Measurements from ENCODE around the gene TMEM171. TPM values are rescaled to one million over a fixed set of nuclear protein-coding genes. Genes with fewer than 3 reads are reported as not detected.

TMEM171 gene
- total RNA-seq, 1 experiment from 2014 or later: 2.1 TPM

DNA sequence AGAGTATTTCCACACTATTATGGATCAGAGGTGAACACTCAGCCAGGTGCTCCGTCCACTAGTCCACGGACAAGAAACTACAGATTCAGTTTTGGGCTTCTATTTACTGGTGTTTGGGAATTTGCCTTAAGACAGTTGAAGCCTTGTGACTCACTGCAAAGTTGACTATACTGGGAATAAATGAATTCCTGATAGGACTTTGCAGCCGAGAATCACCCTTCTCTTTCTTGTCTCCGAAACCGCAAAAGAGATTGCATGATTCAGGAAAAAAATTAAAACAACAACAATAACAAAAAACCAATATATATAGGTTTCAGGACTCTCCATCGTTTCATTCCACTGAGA is 716 bp downstream of the TMEM171 start:
- H3K27ac ChIP-seq (ENCODE audit: low read length): 0 out of 2 replicates have a peak overlapping the region, but pooled peaks have one; percentile 36
- intact Hi-C loops (cut with micrococcal nuclease; ENCODE audit: unreplicated experiment): no loop called here
- TSS peak; percentile 58 for BruUV-seq (replicated peaks)
- TF ChIP-seq, protein P1, sequence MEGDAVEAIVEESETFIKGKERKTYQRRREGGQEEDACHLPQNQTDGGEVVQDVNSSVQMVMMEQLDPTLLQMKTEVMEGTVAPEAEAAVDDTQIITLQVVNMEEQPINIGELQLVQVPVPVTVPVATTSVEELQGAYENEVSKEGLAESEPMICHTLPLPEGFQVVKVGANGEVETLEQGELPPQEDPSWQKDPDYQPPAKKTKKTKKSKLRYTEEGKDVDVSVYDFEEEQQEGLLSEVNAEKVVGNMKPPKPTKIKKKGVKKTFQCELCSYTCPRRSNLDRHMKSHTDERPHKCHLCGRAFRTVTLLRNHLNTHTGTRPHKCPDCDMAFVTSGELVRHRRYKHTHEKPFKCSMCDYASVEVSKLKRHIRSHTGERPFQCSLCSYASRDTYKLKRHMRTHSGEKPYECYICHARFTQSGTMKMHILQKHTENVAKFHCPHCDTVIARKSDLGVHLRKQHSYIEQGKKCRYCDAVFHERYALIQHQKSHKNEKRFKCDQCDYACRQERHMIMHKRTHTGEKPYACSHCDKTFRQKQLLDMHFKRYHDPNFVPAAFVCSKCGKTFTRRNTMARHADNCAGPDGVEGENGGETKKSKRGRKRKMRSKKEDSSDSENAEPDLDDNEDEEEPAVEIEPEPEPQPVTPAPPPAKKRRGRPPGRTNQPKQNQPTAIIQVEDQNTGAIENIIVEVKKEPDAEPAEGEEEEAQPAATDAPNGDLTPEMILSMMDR (IDR thresholded peaks at IDR 0.05): no peak
- TF ChIP-seq TCF7L2 (IDR thresholded peaks at IDR 0.05; ENCODE audit: low read depth, low read length) (no peak), POLR2AphosphoS5 (IDR thresholded peaks at IDR 0.05; ENCODE audit: low read depth, low read length) (no peak), SIN3A (IDR thresholded peaks at IDR 0.05; ENCODE audit: borderline replicate concordance, insufficient read depth, low read depth, low read length) (no peak)
- TF ChIP-seq, protein P2, sequence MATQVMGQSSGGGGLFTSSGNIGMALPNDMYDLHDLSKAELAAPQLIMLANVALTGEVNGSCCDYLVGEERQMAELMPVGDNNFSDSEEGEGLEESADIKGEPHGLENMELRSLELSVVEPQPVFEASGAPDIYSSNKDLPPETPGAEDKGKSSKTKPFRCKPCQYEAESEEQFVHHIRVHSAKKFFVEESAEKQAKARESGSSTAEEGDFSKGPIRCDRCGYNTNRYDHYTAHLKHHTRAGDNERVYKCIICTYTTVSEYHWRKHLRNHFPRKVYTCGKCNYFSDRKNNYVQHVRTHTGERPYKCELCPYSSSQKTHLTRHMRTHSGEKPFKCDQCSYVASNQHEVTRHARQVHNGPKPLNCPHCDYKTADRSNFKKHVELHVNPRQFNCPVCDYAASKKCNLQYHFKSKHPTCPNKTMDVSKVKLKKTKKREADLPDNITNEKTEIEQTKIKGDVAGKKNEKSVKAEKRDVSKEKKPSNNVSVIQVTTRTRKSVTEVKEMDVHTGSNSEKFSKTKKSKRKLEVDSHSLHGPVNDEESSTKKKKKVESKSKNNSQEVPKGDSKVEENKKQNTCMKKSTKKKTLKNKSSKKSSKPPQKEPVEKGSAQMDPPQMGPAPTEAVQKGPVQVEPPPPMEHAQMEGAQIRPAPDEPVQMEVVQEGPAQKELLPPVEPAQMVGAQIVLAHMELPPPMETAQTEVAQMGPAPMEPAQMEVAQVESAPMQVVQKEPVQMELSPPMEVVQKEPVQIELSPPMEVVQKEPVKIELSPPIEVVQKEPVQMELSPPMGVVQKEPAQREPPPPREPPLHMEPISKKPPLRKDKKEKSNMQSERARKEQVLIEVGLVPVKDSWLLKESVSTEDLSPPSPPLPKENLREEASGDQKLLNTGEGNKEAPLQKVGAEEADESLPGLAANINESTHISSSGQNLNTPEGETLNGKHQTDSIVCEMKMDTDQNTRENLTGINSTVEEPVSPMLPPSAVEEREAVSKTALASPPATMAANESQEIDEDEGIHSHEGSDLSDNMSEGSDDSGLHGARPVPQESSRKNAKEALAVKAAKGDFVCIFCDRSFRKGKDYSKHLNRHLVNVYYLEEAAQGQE (IDR thresholded peaks at IDR 0.05; ENCODE audit: insufficient read depth in 1 of 2, low read depth in 2 of 2, low read length in 1 of 2): no peak
- H3K27me3 ChIP-seq (ENCODE audit: control insufficient read depth, insufficient read depth, low read length): no peaks in the 10 kb centered on the region; the same call in 1 of the 2 replicates
- DNase-seq (ENCODE audit: low read depth, low spot score) (no peak), ATAC-seq (no peak)
- H3K9me3 ChIP-seq (ENCODE audit: control insufficient read depth, insufficient read depth, low read depth, low read length): no peaks in the 10 kb centered on the region
- H3K36me3 ChIP-seq (ENCODE audit: control insufficient read depth, insufficient read depth, low read length): no peaks in the 10 kb centered on the region
- H3K4me1 ChIP-seq (ENCODE audit: control insufficient read depth, insufficient read depth, low read length): peaks cover 6% of the 10 kb centered on the region; the same call in 1 of the 2 replicates
- peak overlapping the region; percentile 49 to 71 for H3K4me3 ChIP-seq (ENCODE audit: low read depth in 2 of 2, low read length in 2 of 2)
- CTCF ChIA-PET: no interaction called here
- in situ Hi-C loops (cut with HindIII; ENCODE audit: low pct_unique_long_range_greater_than_20kb, low sequenced_read_pairs): no loop called here
- POLR2A ChIA-PET: interaction anchor here (0.7 kb wide), 1 partner anchor 27 kb away, joined by 3 read pairs; no protein-coding TSS in a partner anchor

DNA sequence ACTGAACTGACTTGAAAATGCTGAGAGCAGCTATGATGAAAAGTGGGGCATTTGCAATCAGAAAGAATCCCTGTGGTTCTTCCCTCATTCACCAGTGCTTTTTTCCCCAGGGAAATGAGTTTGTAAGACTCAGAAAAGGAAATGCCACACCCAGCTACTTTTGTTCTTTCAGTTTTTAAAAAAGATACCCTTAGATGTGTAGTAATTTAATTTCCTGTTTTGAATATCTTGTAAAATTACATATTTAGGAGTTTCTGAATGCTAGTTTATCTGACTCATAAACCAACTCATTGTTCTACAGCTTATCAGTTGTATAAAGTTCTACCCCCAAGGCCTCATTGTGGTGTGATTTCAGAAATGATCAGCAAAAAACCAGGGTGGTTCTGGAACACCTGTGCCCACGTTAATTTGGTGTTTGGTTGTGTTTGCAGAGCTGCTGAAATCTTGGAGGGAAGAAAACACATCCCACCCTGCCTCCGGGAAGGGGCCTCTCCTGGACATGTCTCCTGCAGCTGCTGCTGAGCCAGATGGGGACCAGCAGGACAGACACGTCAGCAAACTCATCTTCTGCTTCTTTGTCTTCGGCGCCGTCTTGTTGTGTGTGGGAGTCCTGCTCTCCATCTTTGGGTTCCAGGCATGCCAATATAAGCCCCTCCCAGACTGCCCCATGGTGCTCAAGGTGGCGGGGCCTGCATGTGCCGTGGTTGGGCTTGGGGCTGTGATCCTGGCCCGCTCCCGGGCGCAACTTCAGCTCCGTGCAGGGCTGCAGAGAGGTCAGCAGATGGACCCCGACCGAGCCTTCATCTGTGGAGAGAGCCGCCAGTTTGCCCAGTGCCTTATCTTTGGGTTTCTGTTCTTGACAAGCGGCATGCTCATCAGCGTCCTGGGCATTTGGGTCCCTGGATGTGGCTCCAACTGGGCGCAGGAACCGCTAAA is 2.8 kb downstream of the TMEM171 start:
- H3K27ac ChIP-seq (ENCODE audit: low read length): no peak overlapping the region
- intact Hi-C loops (cut with micrococcal nuclease; ENCODE audit: unreplicated experiment): no loop called here
- no peaks in the 10 kb centered on the region for H3K9me3 ChIP-seq (ENCODE audit: control insufficient read depth, insufficient read depth, low read depth, low read length)
- ChIA-PET POLR2A (no interaction called here), CTCF (no interaction called here)
- H3K36me3 ChIP-seq (ENCODE audit: control insufficient read depth, insufficient read depth, low read length): no peaks in the 10 kb centered on the region
- TF ChIP-seq, protein P1 (IDR thresholded peaks at IDR 0.05): no peak
- no peak for TF ChIP-seq POLR2AphosphoS5 (IDR thresholded peaks at IDR 0.05; ENCODE audit: low read depth, low read length)
- TF ChIP-seq, protein P2 (IDR thresholded peaks at IDR 0.05; ENCODE audit: insufficient read depth in 1 of 2, low read depth in 2 of 2, low read length in 1 of 2): no peak
- TF ChIP-seq SIN3A (IDR thresholded peaks at IDR 0.05; ENCODE audit: borderline replicate concordance, insufficient read depth, low read depth, low read length): no peak
- TF ChIP-seq TCF7L2 (IDR thresholded peaks at IDR 0.05; ENCODE audit: low read depth, low read length): no peak
- H3K27me3 ChIP-seq (ENCODE audit: control insufficient read depth, insufficient read depth, low read length): no peaks in the 10 kb centered on the region; the same call in 1 of the 2 replicates
- DNase-seq (ENCODE audit: low read depth, low spot score) (no peak), ATAC-seq (no peak)
- in situ Hi-C loops (cut with HindIII; ENCODE audit: low pct_unique_long_range_greater_than_20kb, low sequenced_read_pairs): no loop called here
- BruUV-seq (replicated peaks): no TSS peak
- peaks cover 6% of the 10 kb centered on the region; the same call in 1 of the 2 replicates for H3K4me1 ChIP-seq (ENCODE audit: control insufficient read depth, insufficient read depth, low read length)
- no peak overlapping the region for H3K4me3 ChIP-seq (ENCODE audit: low read depth in 2 of 2, low read length in 2 of 2)
